ENCODE measurements around the gene APC. TPM values are rescaled to one million over a fixed set of nuclear protein-coding genes. Genes with fewer than 3 reads are reported as not detected.
"Not testable (repeated sequence)": the region's sequence is repeated elsewhere in the genome, so short reads cannot be mapped to it uniquely, and the experiment has no call there.

APC gene
- total RNA-seq, 1 experiment from 2014 or later: 20.2 TPM

- DNase-seq (ENCODE audit: extremely low read depth, low read depth): no peak
These were observed 24.5 kb upstream of the APC start for GRCh38 chr5:112713206-112713605.

- not testable (repeated sequence) for DNase-seq (ENCODE audit: extremely low read depth, low read depth)
These were observed 20.8 kb upstream of the APC start for GRCh38 chr5:112716895-112717294.

GRCh38 chr5:112717506-112718082, 20.1 kb upstream of the APC start:
- DNase-seq (ENCODE audit: extremely low read depth, low read depth): no peak

DNA sequence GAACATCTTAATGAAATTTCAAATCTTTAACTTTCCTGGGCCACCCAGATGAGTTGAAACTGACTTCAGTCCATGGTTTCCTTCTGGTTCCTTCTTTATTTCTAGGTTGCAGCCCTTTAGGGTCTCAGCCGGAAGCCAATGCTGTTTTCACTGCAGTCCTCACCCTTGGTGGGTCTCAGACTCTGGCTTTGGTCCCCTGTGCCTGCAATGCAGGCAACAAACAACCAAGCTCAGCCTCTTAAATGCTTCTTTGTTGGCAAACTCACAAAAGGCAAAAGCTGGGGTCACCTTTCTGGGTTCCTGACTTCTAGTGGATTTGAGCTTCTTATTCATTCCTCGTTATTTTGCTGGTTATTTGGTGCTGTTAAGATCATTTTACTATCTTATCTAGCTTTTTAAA, 19.3 kb upstream of the APC start:
- no peak for DNase-seq (ENCODE audit: extremely low read depth, low read depth)

- no peak for DNase-seq (ENCODE audit: extremely low read depth, low read depth)
These were observed 17.1 kb upstream of the APC start for GRCh38 chr5:112720576-112720975.

- no peak for DNase-seq (ENCODE audit: extremely low read depth, low read depth)
These were observed 12.8 kb upstream of the APC start for GRCh38 chr5:112724901-112725300.

DNA sequence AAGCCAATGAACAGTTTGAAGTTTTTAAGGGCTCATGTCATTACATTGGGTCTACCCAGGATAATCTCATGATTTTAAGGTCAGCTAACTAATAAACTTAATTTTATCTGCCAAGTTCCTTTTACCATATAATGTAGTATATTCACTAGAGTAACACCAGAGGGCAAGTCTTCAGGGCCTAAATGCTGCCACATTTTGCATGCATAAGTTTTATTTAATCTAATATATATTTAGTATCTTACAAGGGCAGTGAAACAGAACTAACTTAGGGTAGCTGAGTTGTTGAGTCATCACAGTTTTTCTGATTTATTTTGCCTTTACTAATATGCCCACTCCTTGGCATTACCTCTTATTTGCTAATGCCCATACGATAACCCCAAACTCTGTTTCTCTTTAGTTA, 8.1 kb upstream of the APC start:
- no peak for DNase-seq (ENCODE audit: extremely low read depth, low read depth)

DNA sequence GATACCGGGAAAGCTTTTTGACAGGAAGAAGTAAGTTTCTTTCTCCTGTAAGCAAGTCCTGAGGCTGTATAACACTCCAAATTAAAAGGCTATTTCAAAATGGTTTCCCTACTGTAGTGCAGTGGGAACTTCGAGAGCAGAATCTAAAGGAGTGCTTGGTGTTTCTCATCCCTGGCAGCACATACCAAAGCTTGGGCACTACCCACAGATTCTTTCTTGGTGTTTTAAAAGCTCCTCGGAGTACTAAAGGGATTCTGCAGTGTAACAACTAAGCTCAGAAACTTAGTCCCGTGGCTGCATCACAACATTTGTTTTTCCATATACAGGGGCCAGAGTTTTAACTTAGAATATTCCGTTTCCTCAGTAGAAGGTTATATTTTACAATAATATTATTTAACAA, 5.6 kb upstream of the APC start:
- DNase-seq (ENCODE audit: extremely low read depth, low read depth): no peak

- no peak for DNase-seq (ENCODE audit: extremely low read depth, low read depth)
These were observed 4.1 kb upstream of the APC start for GRCh38 chr5:112733586-112733985.

DNA sequence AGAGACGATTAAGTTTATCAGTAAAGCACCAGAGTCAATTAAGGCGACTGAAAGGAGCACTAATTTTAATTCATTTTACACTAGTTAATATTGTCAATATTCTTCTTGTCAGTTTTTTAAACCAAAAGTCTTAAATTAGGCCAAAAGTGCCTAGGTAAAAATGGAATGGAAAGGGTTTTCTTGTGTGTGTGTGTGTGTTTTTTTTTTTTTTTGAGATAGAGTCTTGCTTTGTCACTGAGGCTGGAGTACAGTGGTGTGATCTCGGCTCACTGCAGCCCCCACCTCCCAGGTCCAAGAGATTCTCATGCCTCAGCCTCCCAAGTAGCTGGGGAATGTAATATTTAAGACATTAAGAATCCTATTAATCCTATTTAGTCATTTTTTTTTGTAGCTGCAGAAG, 3.1 kb upstream of the APC start:
- DNase-seq (ENCODE audit: extremely low read depth, low read depth): no peak

GRCh38 chr5:112735702-112736101, 2.0 kb upstream of the APC start:
- no peak for DNase-seq (ENCODE audit: extremely low read depth, low read depth)

- no peak for DNase-seq (ENCODE audit: extremely low read depth, low read depth)
These were observed 619 bp upstream of the APC start for GRCh38 chr5:112737070-112737462.

DNA sequence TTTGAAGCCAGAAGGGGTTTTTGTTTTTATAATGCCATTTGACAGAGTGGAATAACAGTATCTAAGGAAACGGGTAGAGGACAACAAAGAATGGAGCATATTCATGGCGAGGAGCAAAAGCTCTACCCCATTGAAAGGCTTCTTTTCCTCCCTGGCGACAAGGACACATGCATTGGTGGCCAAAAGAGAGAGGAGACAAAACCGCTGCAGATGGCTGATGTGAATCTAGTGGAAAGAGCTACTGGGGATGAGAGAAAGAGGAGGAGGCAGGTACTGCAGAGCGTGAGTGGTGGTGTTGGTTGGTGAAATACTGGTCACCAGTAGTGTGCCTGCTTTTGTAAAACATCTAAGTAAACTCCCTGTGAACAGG, 491 bp downstream of the APC start:
- DNase-seq (ENCODE audit: extremely low read depth, low read depth): no peak

DNA sequence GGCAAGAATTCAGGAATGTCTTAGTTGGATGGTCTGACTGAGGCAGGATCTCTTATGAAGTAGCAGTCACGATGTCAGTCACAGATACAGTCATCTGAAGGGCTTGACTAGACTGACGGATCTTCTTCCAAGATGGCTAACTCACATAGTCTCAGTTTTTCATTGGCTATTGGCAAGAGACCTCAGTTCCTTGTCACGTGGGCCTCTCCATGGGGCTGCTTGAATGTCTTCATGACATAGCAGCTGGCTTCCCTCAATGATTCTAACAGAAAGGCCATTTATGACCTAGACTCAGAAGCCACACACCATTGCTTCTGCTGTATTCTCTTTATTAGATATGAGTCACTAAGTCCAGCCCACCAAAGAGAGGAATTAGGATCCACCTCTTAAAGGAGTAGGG, 4.7 kb downstream of the APC start:
- no peak for DNase-seq (ENCODE audit: extremely low read depth, low read depth)

GRCh38 chr5:112743631-112744030, 5.9 kb downstream of the APC start:
- no peak for DNase-seq (ENCODE audit: extremely low read depth, low read depth)

DNA sequence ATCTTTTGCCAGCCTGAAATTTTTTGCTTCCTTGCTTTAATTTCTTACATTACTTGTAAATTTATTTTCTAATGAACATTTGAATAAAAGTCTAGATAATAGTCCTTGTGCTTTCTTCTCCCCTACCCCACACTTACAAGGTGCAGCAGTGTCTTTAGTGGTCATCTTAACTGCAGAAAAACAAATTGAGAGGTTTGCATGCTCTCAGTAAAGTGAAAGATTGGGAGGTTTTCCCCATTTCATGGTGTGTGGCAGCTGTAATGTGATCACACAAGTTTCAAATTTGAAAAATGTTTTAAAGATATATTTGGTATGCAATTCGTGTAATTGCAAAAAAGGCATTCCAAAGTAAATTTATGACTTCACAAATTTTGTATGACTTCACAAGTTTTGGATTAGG, 14.7 kb downstream of the APC start:
- DNase-seq (ENCODE audit: extremely low read depth, low read depth): no peak

GRCh38 chr5:112755703-112756102, 18.0 kb downstream of the APC start:
- no peak for DNase-seq (ENCODE audit: extremely low read depth, low read depth)

GRCh38 chr5:112757468-112758208, 20.0 kb downstream of the APC start:
- DNase-seq (ENCODE audit: extremely low read depth, low read depth): peak; percentile 64

- no peak for DNase-seq (ENCODE audit: extremely low read depth, low read depth)
These were observed 21.0 kb downstream of the APC start for GRCh38 chr5:112758676-112759075.

DNA sequence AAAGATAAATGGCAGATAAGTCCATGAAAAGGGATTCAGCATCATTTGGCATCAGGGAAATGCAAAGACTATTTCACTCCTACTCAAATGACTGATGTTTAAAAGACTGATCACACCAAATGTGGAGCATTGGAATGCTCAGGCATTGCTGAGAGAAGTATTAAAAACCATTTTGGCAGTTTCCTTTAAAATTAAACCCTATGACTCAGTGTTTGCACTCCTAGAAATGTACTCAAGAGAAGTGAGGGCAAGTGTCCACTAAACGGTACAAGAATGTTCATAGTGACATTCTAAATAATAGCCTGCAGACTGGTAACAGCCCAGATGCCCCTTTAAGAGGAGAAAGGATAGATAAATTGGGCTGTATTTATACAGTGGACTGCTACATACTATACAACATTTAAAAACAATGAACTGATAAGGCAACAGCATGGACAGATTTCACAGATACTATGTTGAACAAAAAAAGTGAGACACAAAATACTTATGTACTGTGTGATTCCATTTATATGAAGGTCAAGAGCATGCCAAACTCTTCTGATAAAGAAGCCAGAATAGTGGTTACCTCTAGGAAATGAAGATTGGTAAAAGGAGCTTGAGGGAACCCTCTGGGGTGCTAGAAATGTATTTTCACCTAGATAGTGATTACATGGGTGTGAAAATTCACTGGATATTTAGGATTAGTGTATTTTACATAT, 24.6 kb downstream of the APC start:
- DNase-seq (ENCODE audit: extremely low read depth, low read depth): no peak

GRCh38 chr5:112763165-112763564, 25.5 kb downstream of the APC start:
- DNase-seq (ENCODE audit: extremely low read depth, low read depth): no peak

DNA sequence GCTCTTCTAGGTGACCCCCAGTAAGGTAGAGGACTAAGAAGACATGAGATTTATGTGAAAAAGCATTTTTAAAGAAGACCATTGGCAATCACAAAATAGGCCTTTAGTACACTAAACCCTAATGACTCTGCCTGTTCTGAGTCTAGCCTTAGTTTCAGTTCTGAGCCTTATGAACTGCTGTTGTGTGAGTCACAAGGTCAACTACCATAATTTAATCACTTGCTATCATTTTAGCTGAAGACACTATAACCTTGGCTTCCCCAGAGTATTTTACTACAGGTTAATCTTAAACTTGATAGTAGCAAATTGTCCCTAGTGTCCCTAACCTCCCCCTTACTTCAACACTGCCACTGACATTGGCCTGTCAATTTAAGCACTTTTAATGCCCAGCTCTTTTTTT, 34.4 kb downstream of the APC start:
- no peak for DNase-seq (ENCODE audit: extremely low read depth, low read depth)

All from NCI-H460 (cell line).